Bronchus fibroblast of lung (primary cell): ENCODE measurements around the gene GFPT2. TPM values are rescaled to one million over a fixed set of nuclear protein-coding genes. Genes with fewer than 3 reads are reported as not detected.

Experiments
- total RNA-seq: library from RNA; depleted of rRNA; stranded (reverse); fragments of >200 nt; gene quantifications from 2 replicates; pipeline ENCODE4 v1.2.3, GENCODE V29; 2015

Gene GFPT2
- total RNA-seq = 57.0 and 57.5 TPM in 2 replicates

GRCh38 chr5:180353048-180353979, at the start of gene GFPT2:
Gene GFPT2 (minus strand): TSS chr5:180353336. CDS start chr5:180353217, 119 bp downstream.

GRCh38 chr5:180291943-180292831, 60.9 kb downstream of the GFPT2 start, which contains the start of gene MAPK9:
Gene MAPK9 (minus strand): TSS chr5:180292083. CDS start chr5:180280561, 11,522 bp downstream.

Other genes with a start within 250 kb of the GFPT2 start
- gene RASGEF1C, start 144.1 kb downstream of the GFPT2 start, total RNA-seq = not detected in 2 replicates
- 15.2 and 15.8 TPM in 2 replicates for gene MAPK9, start 61.3 kb downstream of the GFPT2 start, total RNA-seq
- 5.9 and 6.1 TPM in 2 replicates for gene CNOT6, start 141.0 kb upstream of the GFPT2 start, total RNA-seq
- gene SCGB3A1, start 238.2 kb upstream of the GFPT2 start, total RNA-seq = not detected in 2 replicates